Central memory CD8-positive, alpha-beta T cell (primary cell): ENCODE measurements around the gene DNPEP.

Experiments used
- ATAC-seq: fragments of 150-1000 bp; cut with Tn5 transposase; replicated peaks from 2 replicates; pipeline ENCODE4 v1.10.0; 2022; ENCODE audit warnings: mild to moderate bottlenecking, moderate FRiP score, moderate number of reproducible peaks; ENCODE audit not compliant: poor library complexity, severe bottlenecking; ENCODE audit errors: extremely low read depth
- DNase-seq, 2 donors: peaks; one replicate each; pipeline ENCODE4 v3.0.0; 2021; ENCODE audit warnings: low spot score in 2 of 2
- H3K27ac Mint-ChIP-seq: one replicate; pipeline ENCODE4 v1.8.0; 2022; ENCODE audit warnings: low read depth, mild to moderate bottlenecking, moderate library complexity, mixed read lengths
- H3K27me3 Mint-ChIP-seq: one replicate; pipeline ENCODE4 v1.8.0; 2022; ENCODE audit warnings: mixed read lengths
- H3K36me3 Mint-ChIP-seq: one replicate; pipeline ENCODE4 v1.8.0; 2022; ENCODE audit warnings: mild to moderate bottlenecking, moderate library complexity, mixed read lengths; ENCODE audit not compliant: insufficient read depth
- H3K4me1 Mint-ChIP-seq: one replicate; pipeline ENCODE4 v1.8.0; 2022; ENCODE audit warnings: mixed read lengths
- H3K4me3 Mint-ChIP-seq: one replicate; pipeline ENCODE4 v1.8.0; 2022; ENCODE audit warnings: mild to moderate bottlenecking, moderate library complexity, mixed read lengths
- H3K9me3 Mint-ChIP-seq: one replicate; pipeline ENCODE4 v1.8.0; 2022; ENCODE audit warnings: mixed read lengths

DNPEP gene

GRCh38 chr2:219327719-219328118 lies 60.0 kb downstream of the DNPEP start:
- Mint-ChIP-seq H3K4me3 (no peak overlapping the region), H3K27me3 (peaks cover 86% of the 10 kb centered on the region), H3K9me3 (peaks cover 6% of the 10 kb centered on the region), H3K27ac (no peak overlapping the region), H3K4me1 (peaks cover 7% of the 10 kb centered on the region), H3K36me3 (peaks cover 5% of the 10 kb centered on the region)
- ATAC-seq (no peak), DNase-seq (no peak)

DNA sequence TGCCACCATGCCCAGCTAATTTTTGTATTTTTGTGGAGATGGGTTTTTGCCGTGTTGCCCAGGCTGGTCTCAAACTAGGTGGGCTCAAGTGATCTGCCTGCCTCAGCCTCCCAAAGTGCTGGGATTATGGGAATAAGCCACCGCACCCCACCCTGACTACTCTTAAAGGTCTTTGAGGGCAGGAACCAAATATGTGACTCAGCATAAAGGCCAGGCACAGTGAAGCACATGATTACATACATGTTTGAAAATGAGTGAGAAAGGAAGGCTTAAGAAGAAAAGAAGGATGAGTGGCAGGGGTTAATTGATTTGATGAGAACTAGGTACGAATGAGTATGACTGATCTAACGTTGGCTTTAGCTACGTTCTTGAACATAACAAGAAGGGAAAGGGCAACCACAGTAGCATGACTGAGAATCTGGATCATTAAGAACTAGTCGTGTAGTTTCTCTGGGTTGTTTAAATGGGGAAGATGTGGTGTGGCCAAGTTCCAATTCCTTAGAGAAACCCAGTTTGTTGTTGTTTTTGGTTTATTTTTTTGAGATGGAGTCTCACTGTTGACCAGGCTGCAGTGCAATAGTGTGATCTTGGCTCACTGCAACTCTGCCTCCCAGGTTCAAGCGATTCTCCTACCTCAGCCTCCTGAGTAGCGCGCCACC lies 61.9 kb downstream of the DNPEP start:
- peaks cover 3% of the 10 kb centered on the region for H3K36me3 Mint-ChIP-seq
- H3K27ac Mint-ChIP-seq, result no peak overlapping the region
- no peaks in the 10 kb centered on the region for H3K9me3 Mint-ChIP-seq
- ATAC-seq (no peak), DNase-seq (no peak)
- H3K4me3 Mint-ChIP-seq, result no peak overlapping the region
- peaks cover 82% of the 10 kb centered on the region for H3K27me3 Mint-ChIP-seq
- peaks cover 5% of the 10 kb centered on the region for H3K4me1 Mint-ChIP-seq

DNA sequence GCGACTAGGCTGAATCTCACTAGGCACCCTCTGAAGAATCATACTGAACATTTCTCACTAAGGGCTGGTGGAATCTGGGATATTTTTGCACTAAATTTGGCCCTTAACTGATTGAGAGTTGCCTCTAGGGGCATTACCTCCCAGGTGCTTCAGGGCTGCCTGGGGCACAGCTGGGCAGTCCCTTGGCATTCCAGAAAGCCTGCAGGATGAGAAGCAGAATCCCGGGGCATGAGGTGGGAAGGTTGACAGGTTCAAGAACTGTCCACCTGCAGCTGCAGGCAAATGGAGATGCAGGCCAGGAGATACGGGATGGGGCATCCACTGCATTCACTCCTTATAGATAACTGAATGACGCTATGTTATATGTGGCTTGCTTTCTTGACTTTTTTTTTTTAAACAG lies 62.6 kb downstream of the DNPEP start:
- H3K4me3 Mint-ChIP-seq, result no peak overlapping the region
- peaks cover 76% of the 10 kb centered on the region for H3K27me3 Mint-ChIP-seq
- DNase-seq (no peak), ATAC-seq (no peak)
- H3K4me1 Mint-ChIP-seq, result peaks cover 5% of the 10 kb centered on the region
- peaks cover 3% of the 10 kb centered on the region for H3K36me3 Mint-ChIP-seq
- H3K27ac Mint-ChIP-seq, result no peak overlapping the region
- H3K9me3 Mint-ChIP-seq, result no peaks in the 10 kb centered on the region

GRCh38 chr2:219323434-219323833 lies 64.3 kb downstream of the DNPEP start:
- H3K4me1 Mint-ChIP-seq, result peaks cover 5% of the 10 kb centered on the region
- DNase-seq (no peak), ATAC-seq (no peak)
- H3K27me3 Mint-ChIP-seq, result peaks cover 60% of the 10 kb centered on the region
- H3K9me3 Mint-ChIP-seq, result no peaks in the 10 kb centered on the region
- H3K36me3 Mint-ChIP-seq, result peaks cover 3% of the 10 kb centered on the region
- H3K27ac Mint-ChIP-seq, result no peak overlapping the region
- H3K4me3 Mint-ChIP-seq, result no peak overlapping the region
